SK-N-SH (cell line): ENCODE measurements around the gene LCP2. TPM values are rescaled to one million over a fixed set of nuclear protein-coding genes. Genes with fewer than 3 reads are reported as not detected.

Experiments
- CTCF ChIA-PET: fragments of 300-600, 350-600 bp; formaldehyde crosslinking; extraction: SDS; loops from one replicate; lab custom pipeline; 2021; lab: Yijun Ruan, JAX
- POLR2A ChIA-PET: fragments of 350-600 bp; sonication (Branson Sonifier 250); formaldehyde crosslinking; extraction: SDS; loops from one replicate; lab custom pipeline; 2020; ENCODE audit warnings: antibody characterized with exemption, inconsistent platforms; lab: Yijun Ruan, JAX
- DNase-seq: peaks from one replicate; pipeline ENCODE4 v3.0.0; 2012
- H2AFZ ChIP-seq: fragments of 200-600 bp; sonication (generic); 2 replicates; pipeline ENCODE4 v1.8.1; 2016; ENCODE audit warnings: antibody characterized with exemption, mild to moderate bottlenecking, low read depth
- H3F3A ChIP-seq: fragments of 200-600 bp; sonication (generic); replicated peaks from 2 replicates; pipeline ENCODE3; 2016; ENCODE audit warnings: antibody characterized with exemption, mild to moderate bottlenecking; ENCODE audit not compliant: insufficient read depth
- H3K27ac ChIP-seq, 2 experiments: fragments of 200-500 bp in 1 of 2; fragments of 200-600 bp in 1 of 2; sonication (Bioruptor generic) in 1 of 2; sonication (generic), shearing (Covaris generic) in 1 of 2; 2 replicates each; pipeline versions ENCODE4 v1.5.1 to v1.6.1; 2014 to 2016; ENCODE audit warnings: low read depth in 2 of 2, inconsistent platforms in 1 of 2, low read length in 1 of 2, mild to moderate bottlenecking in 1 of 2, mixed read lengths in 1 of 2
- H3K27me3 ChIP-seq: fragments of 200-600 bp; sonication (generic), shearing (Covaris generic); 2 replicates; pipeline ENCODE4 v1.6.1; 2016; ENCODE audit warnings: mixed run types; ENCODE audit not compliant: insufficient read depth
- H3K36me3 ChIP-seq, 2 experiments: fragments of 200-500 bp in 1 of 2; fragments of 200-600 bp in 1 of 2; sonication (Bioruptor generic) in 1 of 2; sonication (generic) in 1 of 2; replicated peaks in 1 of 2; 2 replicates each; pipeline versions ENCODE3 to v1.5.1; 2014 to 2016; ENCODE audit warnings: low read length in 1 of 2, mild to moderate bottlenecking in 1 of 2; ENCODE audit not compliant: insufficient read depth in 2 of 2, control insufficient read depth in 1 of 2
- H3K4me1 ChIP-seq, 2 experiments: fragments of 200-500 bp in 1 of 2; fragments of 200-600 bp in 1 of 2; sonication (Bioruptor generic) in 1 of 2; sonication (generic), shearing (Covaris generic) in 1 of 2; 2 replicates each; pipeline versions ENCODE4 v1.5.1 to v1.6.1; 2014 to 2016; ENCODE audit warnings: low read depth in 1 of 2, low read length in 1 of 2, mixed run types in 1 of 2; ENCODE audit not compliant: insufficient read depth in 2 of 2, control insufficient read depth in 1 of 2
- H3K4me2 ChIP-seq: fragments of 200-600 bp; sonication (generic), shearing (Covaris generic); 2 replicates; pipeline ENCODE4 v1.6.1; 2017; ENCODE audit warnings: mixed run types
- H3K4me3 ChIP-seq, 2 experiments: fragments of 200-500 bp in 1 of 2; fragments of 200-600 bp in 1 of 2; sonication (Bioruptor generic) in 1 of 2; sonication (generic), shearing (Covaris generic) in 1 of 2; 2 replicates each; pipeline versions ENCODE4 v1.5.1 to v1.8.1; 2014 to 2016; ENCODE audit warnings: low read depth in 2 of 2, inconsistent platforms in 1 of 2, low read length in 1 of 2, mild to moderate bottlenecking in 1 of 2, mixed read lengths in 1 of 2, moderate library complexity in 1 of 2
- H3K79me2 ChIP-seq: fragments of 200-600 bp; sonication (generic); 2 replicates; pipeline ENCODE4 v1.8.1; 2017; ENCODE audit warnings: mild to moderate bottlenecking; ENCODE audit not compliant: insufficient read depth
- H3K9ac ChIP-seq: fragments of 200-600 bp; sonication (generic); 2 replicates; pipeline ENCODE4 v1.6.1; 2017; ENCODE audit warnings: mixed run types
- H3K9me2 ChIP-seq: fragments of 200-600 bp; sonication (generic); 2 replicates; pipeline ENCODE4 v1.6.1; 2017; ENCODE audit warnings: mixed run types
- H3K9me3 ChIP-seq: fragments of 200-600 bp; sonication (generic); 2 replicates; pipeline ENCODE4 v1.6.1; 2017; ENCODE audit warnings: mixed run types, mild to moderate bottlenecking, moderate library complexity
- H4K20me1 ChIP-seq: fragments of 200-600 bp; sonication (generic); 2 replicates; pipeline ENCODE4 v1.6.1; 2017; ENCODE audit warnings: mild to moderate bottlenecking, mixed run types; ENCODE audit not compliant: insufficient read depth
- PBX3 ChIP-seq: IDR thresholded peaks from 2 replicates; pipeline ENCODE4; 2012
- RCOR1 ChIP-seq: fragments of 150-350 bp; IDR thresholded peaks from 2 replicates; pipeline ENCODE4 v1.6.1; 2017; ENCODE audit warnings: antibody characterized with exemption, low read length
- RFX5 ChIP-seq: IDR thresholded peaks from 2 replicates; pipeline ENCODE4 v1.6.1; 2012; ENCODE audit warnings: mild to moderate bottlenecking, improper control_type of control experiment, low read length
- SIN3A ChIP-seq: IDR thresholded peaks from 2 replicates; pipeline ENCODE4 v1.6.1; 2012; ENCODE audit warnings: low read depth, mild to moderate bottlenecking, low read length, moderate library complexity, borderline replicate concordance
- TCF12 ChIP-seq: IDR thresholded peaks from 2 replicates; pipeline ENCODE4 v1.4.0; 2012
- WGBS: methylation state at CpG from one replicate; pipeline ENCODE4 v1.1.6; 2017; ENCODE audit warnings: low lambda C conversion rate; 5-methylcytosine and 5-hydroxymethylcytosine counted together
- polyA plus RNA-seq, 3 experiments: library from polyadenylated mRNA; depleted of rRNA; stranded (reverse); fragments of >200 nt; gene quantifications; 2 replicates each; pipeline ENCODE4 v1.2.3, GENCODE V29; 2012
- TF ChIP-seq, protein P1 (sequence below): fragments of 200-600 bp; sonication (generic); IDR thresholded peaks from 2 replicates; pipeline ENCODE4 v1.6.1; 2017; ENCODE audit warnings: antibody characterized with exemption, mild to moderate bottlenecking, moderate library complexity
- TF ChIP-seq, protein P2 (sequence below): IDR thresholded peaks from 2 replicates; pipeline ENCODE4 v1.4.0; 2012; ENCODE audit warnings: low read depth, borderline replicate concordance

The LCP2 gene
- polyA plus RNA-seq, 1 of the 3 experiments (the other 2 are of a cell fraction), result not detected

GRCh38 chr5:170263906-170264305, 33.7 kb downstream of the LCP2 start:
- H3K4me1 ChIP-seq, result peaks cover 0 to 8% of the 10 kb centered on the region in 2 experiments; a peak in 1 of 4 replicates
- no peak overlapping the region for H3K27ac ChIP-seq
- no peaks in the 10 kb centered on the region for H3K9me2 ChIP-seq
- no peak overlapping the region for H2AFZ ChIP-seq
- no peaks in the 10 kb centered on the region for H3K79me2 ChIP-seq
- peaks cover 6% of the 10 kb centered on the region for H3K27me3 ChIP-seq
- POLR2A ChIA-PET, result no interaction called here
- WGBS, result 51% methylated on average over 4 of the region's 4 CpGs
- H4K20me1 ChIP-seq, result no peaks in the 10 kb centered on the region
- DNase-seq, result no peak
- no peak for TF ChIP-seq SIN3A
- no peaks in the 10 kb centered on the region for H3K36me3 ChIP-seq
- no peaks in the 10 kb centered on the region for H3F3A ChIP-seq
- no peaks in the 10 kb centered on the region for H3K9me3 ChIP-seq
- H3K4me2 ChIP-seq, result no peak overlapping the region
- no peak overlapping the region for H3K4me3 ChIP-seq
- CTCF ChIA-PET, result no interaction called here
- no peak overlapping the region for H3K9ac ChIP-seq

- H3K9me2 ChIP-seq, result no peaks in the 10 kb centered on the region
- H3K27ac ChIP-seq, result no peak overlapping the region
- no peak for DNase-seq
- H3K9ac ChIP-seq, result no peak overlapping the region
- ChIA-PET CTCF (interaction anchor here (0.9 to 2.7 kb wide), 5 partner anchors 36 to 370 kb away, joined by 3 to 10 read pairs (median 4); no protein-coding TSS in a partner anchor), POLR2A (no interaction called here)
- H4K20me1 ChIP-seq, result no peaks in the 10 kb centered on the region
- no peaks in the 10 kb centered on the region for H3K4me1 ChIP-seq
- 53% methylated on average over 14 of the region's 15 CpGs for WGBS
- H3K27me3 ChIP-seq, result peaks cover 6% of the 10 kb centered on the region
- H3K4me2 ChIP-seq, result no peak overlapping the region
- H3F3A ChIP-seq, result no peaks in the 10 kb centered on the region
- no peaks in the 10 kb centered on the region for H3K9me3 ChIP-seq
- no peak overlapping the region for H2AFZ ChIP-seq
- H3K4me3 ChIP-seq, result no peak overlapping the region
- no peaks in the 10 kb centered on the region for H3K79me2 ChIP-seq
- H3K36me3 ChIP-seq, result no peaks in the 10 kb centered on the region
- TF ChIP-seq SIN3A (no peak), RFX5 (no peak), PBX3 (no peak), TCF12 (no peak), RCOR1 (no peak)
- TF ChIP-seq, protein P1, sequence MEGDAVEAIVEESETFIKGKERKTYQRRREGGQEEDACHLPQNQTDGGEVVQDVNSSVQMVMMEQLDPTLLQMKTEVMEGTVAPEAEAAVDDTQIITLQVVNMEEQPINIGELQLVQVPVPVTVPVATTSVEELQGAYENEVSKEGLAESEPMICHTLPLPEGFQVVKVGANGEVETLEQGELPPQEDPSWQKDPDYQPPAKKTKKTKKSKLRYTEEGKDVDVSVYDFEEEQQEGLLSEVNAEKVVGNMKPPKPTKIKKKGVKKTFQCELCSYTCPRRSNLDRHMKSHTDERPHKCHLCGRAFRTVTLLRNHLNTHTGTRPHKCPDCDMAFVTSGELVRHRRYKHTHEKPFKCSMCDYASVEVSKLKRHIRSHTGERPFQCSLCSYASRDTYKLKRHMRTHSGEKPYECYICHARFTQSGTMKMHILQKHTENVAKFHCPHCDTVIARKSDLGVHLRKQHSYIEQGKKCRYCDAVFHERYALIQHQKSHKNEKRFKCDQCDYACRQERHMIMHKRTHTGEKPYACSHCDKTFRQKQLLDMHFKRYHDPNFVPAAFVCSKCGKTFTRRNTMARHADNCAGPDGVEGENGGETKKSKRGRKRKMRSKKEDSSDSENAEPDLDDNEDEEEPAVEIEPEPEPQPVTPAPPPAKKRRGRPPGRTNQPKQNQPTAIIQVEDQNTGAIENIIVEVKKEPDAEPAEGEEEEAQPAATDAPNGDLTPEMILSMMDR, result no peak
- TF ChIP-seq, protein P2, sequence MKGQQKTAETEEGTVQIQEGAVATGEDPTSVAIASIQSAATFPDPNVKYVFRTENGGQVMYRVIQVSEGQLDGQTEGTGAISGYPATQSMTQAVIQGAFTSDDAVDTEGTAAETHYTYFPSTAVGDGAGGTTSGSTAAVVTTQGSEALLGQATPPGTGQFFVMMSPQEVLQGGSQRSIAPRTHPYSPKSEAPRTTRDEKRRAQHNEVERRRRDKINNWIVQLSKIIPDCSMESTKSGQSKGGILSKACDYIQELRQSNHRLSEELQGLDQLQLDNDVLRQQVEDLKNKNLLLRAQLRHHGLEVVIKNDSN, result no peak
These were observed 35.2 kb downstream of the LCP2 start for GRCh38 chr5:170262061-170263045.
